Fibroblast of lung (primary cell): Measurements from ENCODE around the gene KPNA1.
"Not testable (repeated sequence)": the region's sequence is repeated elsewhere in the genome, so short reads cannot be mapped to it uniquely, and the experiment has no call there.

Experiments
- EZH2 ChIP-seq: IDR thresholded peaks from 2 replicates; pipeline ENCODE4 v1.5.1; 2012; ENCODE audit warnings: low read length, control low read depth, mild to moderate bottlenecking; ENCODE audit errors: missing control alignments
- TF ChIP-seq, protein P1 (sequence below), 2 donors: IDR thresholded peaks in 1 of 2; conservative IDR thresholded peaks in 1 of 2; 1 replicate in 1 of 2; 2 replicates in 1 of 2; pipeline ENCODE4 v1.5.1; 2011 to 2012; ENCODE audit warnings: low read length in 2 of 2, control low read depth in 1 of 2, inconsistent platforms in 1 of 2, low read depth in 1 of 2, mild to moderate bottlenecking in 1 of 2

DNA sequence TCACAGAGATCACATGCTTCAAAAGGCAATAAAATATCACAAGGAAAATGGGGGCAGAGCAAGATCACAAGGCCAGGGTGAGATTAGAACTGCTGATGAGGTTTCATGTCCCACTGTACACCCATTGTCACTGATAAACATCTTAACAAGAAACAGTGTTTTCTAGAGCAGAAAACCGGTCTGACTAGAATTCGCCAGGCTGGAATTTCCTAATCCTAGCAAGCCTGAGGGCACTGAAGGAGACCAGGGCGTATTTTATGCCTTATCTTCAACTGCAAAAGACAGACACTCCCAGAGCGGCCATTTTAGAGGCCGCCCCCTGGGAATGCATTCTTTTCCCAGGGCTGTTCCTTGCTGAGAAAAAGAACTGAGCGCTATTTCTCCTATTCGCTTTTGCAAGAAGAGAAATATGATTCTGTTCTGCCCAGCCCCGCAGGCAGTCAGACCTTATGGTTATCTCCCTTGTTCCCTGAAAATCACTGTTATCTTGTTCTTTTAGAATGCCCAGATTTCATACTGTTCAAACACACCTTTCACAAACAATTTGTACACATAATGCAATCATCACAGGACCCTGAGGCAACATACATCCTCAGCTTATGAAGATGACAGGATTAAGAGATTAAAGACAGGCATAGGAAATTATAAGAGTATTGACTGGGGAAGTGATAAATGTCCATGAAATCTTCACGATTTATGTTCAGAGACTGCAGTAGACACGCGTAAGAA, 70.8 kb downstream of the KPNA1 start:
- TF ChIP-seq, protein P1, sequence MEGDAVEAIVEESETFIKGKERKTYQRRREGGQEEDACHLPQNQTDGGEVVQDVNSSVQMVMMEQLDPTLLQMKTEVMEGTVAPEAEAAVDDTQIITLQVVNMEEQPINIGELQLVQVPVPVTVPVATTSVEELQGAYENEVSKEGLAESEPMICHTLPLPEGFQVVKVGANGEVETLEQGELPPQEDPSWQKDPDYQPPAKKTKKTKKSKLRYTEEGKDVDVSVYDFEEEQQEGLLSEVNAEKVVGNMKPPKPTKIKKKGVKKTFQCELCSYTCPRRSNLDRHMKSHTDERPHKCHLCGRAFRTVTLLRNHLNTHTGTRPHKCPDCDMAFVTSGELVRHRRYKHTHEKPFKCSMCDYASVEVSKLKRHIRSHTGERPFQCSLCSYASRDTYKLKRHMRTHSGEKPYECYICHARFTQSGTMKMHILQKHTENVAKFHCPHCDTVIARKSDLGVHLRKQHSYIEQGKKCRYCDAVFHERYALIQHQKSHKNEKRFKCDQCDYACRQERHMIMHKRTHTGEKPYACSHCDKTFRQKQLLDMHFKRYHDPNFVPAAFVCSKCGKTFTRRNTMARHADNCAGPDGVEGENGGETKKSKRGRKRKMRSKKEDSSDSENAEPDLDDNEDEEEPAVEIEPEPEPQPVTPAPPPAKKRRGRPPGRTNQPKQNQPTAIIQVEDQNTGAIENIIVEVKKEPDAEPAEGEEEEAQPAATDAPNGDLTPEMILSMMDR (conservative IDR thresholded peaks at IDR 0.05 in 1 of 2, IDR thresholded peaks at IDR 0.05 in 1 of 2; ENCODE audit: low read depth in 1 of 2, low read length in 2 of 2), result not testable (repeated sequence)
- not testable (repeated sequence) for TF ChIP-seq EZH2
